ENCODE data around the gene CEACAM5. TPM values are rescaled to one million over a fixed set of nuclear protein-coding genes. Genes with fewer than 3 reads are reported as not detected.

Gene CEACAM5
- total RNA-seq, 1 experiment from 2014 or later, result 0.46 TPM

- 0 out of 2 replicates have a peak, but pooled peaks have one; percentile 20 for TF ChIP-seq E2F4 (CRISPR knock-in tag; IDR thresholded peaks at IDR 0.05; ENCODE audit: borderline replicate concordance, low read depth)
- 0 out of 2 replicates have a peak, but pooled peaks have one; percentile 48 for TF ChIP-seq RELA (CRISPR knock-in tag; IDR thresholded peaks at IDR 0.05; ENCODE audit: borderline replicate concordance)
- TF ChIP-seq IRF1 (CRISPR knock-in tag; IDR thresholded peaks at IDR 0.05), result peak; percentile 8; the same call in 1 of the 2 replicates
- no peak for TF ChIP-seq CBFB (CRISPR knock-in tag; IDR thresholded peaks at IDR 0.05; ENCODE audit: low read depth)
- no peak; the same call in 1 of the 2 replicates for TF ChIP-seq ZNF232 (CRISPR knock-in tag; IDR thresholded peaks at IDR 0.05)
Measured at GRCh38 chr19:41705393-41706174, 2.8 kb upstream of the CEACAM5 start (continued).

- Mint-ChIP-seq H3K4me1 (0 out of 2 replicates have a peak, but pooled peaks cover 2% of the 10 kb centered on the region), H3K36me3 (no peaks in the 10 kb centered on the region), H3K9me3 (no peaks in the 10 kb centered on the region), H3K27me3 (ENCODE audit: low read depth) (peaks cover 22% of the 10 kb centered on the region), H3K4me3 (peak overlapping the region; percentile 69), H3K27ac (no peak overlapping the region)
- TF ChIP-seq FOXP1 (CRISPR knock-in tag; IDR thresholded peaks at IDR 0.05; ENCODE audit: borderline replicate concordance) (peak; percentile 30; the same call in 1 of the 2 replicates), SP1 (CRISPR knock-in tag; conservative IDR thresholded peaks at IDR 0.05) (0 out of 2 replicates have a peak, but pooled peaks have one; percentile 19), CTCF (IDR thresholded peaks at IDR 0.05) (peak; percentile 96), ETV6 (CRISPR knock-in tag; IDR thresholded peaks at IDR 0.05) (0 out of 2 replicates have a peak, but pooled peaks have one; percentile 42), ZBTB21 (CRISPR knock-in tag; IDR thresholded peaks at IDR 0.05; ENCODE audit: borderline replicate concordance) (no peak), ZNF671 (CRISPR knock-in tag; IDR thresholded peaks at IDR 0.05) (no peak), HMGXB4 (CRISPR knock-in tag; IDR thresholded peaks at IDR 0.05) (peak; percentile 81)
- ChIA-PET POLR2A (no interaction called here), CTCF (interaction anchor here (0.6 to 3.0 kb wide), 76 partner anchors 9 to 328 kb away, joined by 3 to 133 read pairs (median 5); partner anchors contain the start of genes CEACAM21, CEACAM6, CEACAM7 and DMAC2)
- DNase-seq (ENCODE audit: low spot score) (peak; percentile 88), ATAC-seq (peak; percentile 96)
Measured at GRCh38 chr19:41706741-41707501, 1.5 kb upstream of the CEACAM5 start.

- ATAC-seq, result 0 out of 2 replicates have a peak, but pooled peaks have one; percentile 5
- H3K4me3 Mint-ChIP-seq, result no peak overlapping the region
- H3K4me1 Mint-ChIP-seq, result 0 out of 2 replicates have a peak, but pooled peaks cover 2% of the 10 kb centered on the region
- H3K27ac Mint-ChIP-seq, result no peak overlapping the region
- DNase-seq (ENCODE audit: low spot score), result peak; percentile 24
- H3K36me3 Mint-ChIP-seq, result no peaks in the 10 kb centered on the region
- peaks cover 24% of the 10 kb centered on the region for H3K27me3 Mint-ChIP-seq (ENCODE audit: low read depth)
- POLR2A ChIA-PET, result no interaction called here
- no peaks in the 10 kb centered on the region for H3K9me3 Mint-ChIP-seq
- no peak for TF ChIP-seq IRF1 (CRISPR knock-in tag; IDR thresholded peaks at IDR 0.05)
- TF ChIP-seq USF1 (CRISPR knock-in tag; IDR thresholded peaks at IDR 0.05), result no peak
- TF ChIP-seq ZNF532 (CRISPR knock-in tag; IDR thresholded peaks at IDR 0.05; ENCODE audit: borderline replicate concordance), result no peak
- no peak for TF ChIP-seq TP53 (CRISPR knock-in tag; IDR thresholded peaks at IDR 0.05)
- CTCF ChIA-PET, result interaction anchor here (0.6 to 3.0 kb wide), 71 partner anchors 10 to 268 kb away, joined by 3 to 133 read pairs (median 6); partner anchors contain the start of genes CEACAM21, CEACAM6, CEACAM7 and DMAC2
Measured at GRCh38 chr19:41707502-41707812, 969 bp upstream of the CEACAM5 start.

All from WTC11 (cell line).